Activated T-cell treated with anti-CD3 and anti-CD28 coated beads for 1 hour (primary cell): ENCODE results near the gene LBHD1.
"Not testable (repeated sequence)": the region's sequence is repeated elsewhere in the genome, so short reads cannot be mapped to it uniquely, and the experiment has no call there.

Experiments used
- DNase-seq: peaks from one replicate; pipeline ENCODE4 v3.0.0-alpha.2; 2020; ENCODE audit warnings: low read depth

LBHD1 gene

DNA sequence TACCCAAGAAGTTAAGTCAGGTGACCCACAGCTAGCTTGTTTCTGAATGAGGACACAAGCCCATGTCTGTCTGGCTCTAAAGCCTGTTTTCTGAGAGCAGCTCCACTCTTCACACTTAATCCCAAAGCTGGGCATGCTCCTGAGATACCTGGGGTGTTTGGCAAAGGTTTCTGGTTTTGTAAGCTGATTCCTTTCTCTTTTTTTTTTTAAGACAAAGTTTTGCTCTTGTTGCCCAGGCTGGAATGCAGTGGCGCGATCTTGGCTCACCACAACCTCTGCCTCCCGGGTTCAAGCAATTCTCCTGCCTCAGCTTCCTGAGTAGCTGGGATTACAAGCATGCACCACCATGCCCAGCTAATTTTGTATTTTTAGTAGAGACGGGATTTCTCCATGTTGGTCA lies 21.6 kb upstream of the LBHD1 start:
- not testable (repeated sequence) for DNase-seq

DNA sequence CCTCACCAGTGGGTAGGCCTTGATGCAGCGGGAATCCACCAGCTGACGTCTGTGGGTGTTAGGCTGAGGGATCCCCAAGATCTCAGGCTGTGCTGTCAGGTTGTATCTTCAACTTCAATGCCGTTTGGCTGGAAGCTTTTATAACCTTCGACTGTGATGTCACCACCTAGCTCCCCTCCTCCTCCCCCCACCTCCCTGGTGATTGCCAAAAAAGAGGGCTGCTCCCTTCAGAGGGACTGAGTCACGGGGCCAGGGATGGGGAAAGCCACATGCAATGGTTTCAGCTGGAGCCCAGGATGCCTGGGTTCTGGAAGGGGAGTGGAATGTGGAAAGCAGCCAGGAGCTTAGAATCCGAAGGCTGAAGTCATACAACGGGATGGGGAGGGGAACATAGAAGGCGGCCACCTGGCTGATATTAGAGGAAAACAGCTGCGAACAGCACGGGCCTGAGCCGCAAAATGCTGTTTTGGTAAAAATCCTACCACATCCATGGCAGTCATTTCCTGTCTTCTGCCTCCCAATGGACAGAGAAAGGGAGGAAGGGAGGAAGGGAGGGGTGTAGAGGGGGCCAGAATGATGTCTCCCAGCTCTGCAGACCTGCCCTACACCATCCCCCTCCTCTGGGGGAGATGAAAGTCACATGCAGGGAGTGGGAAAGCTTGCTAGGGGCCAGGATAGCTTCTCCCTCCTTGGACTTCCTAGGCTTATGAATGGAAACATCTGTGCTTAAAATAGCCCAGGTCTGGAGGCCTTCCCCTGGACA lies 17.5 kb upstream of the LBHD1 start, which contains the start of gene LRRN4CL:
LRRN4CL (minus strand) TSS at position 110 of the 763 bp plus-strand sequence. CDS start 1,022 bp downstream, outside the sequence.
- no peak for DNase-seq

DNA sequence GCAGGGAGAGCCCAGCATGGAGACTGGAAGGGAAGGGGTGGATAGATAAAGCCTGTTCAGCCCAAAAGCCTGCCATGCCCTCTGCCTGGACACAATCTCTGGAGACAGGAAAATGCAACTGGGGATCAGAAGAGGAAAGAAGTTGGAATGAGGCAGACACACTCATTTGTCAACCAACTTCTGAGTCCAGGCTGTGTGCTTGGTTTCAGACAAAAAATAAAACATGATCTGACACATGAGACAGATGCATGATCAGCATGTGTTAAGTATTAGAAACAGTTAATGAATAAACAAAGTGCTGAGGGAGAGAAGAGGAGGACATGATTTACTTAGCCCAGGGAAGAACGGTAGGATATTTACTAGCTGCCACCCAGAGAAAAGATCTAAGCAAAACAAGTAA lies 16.4 kb upstream of the LBHD1 start:
- DNase-seq, result no peak

DNA sequence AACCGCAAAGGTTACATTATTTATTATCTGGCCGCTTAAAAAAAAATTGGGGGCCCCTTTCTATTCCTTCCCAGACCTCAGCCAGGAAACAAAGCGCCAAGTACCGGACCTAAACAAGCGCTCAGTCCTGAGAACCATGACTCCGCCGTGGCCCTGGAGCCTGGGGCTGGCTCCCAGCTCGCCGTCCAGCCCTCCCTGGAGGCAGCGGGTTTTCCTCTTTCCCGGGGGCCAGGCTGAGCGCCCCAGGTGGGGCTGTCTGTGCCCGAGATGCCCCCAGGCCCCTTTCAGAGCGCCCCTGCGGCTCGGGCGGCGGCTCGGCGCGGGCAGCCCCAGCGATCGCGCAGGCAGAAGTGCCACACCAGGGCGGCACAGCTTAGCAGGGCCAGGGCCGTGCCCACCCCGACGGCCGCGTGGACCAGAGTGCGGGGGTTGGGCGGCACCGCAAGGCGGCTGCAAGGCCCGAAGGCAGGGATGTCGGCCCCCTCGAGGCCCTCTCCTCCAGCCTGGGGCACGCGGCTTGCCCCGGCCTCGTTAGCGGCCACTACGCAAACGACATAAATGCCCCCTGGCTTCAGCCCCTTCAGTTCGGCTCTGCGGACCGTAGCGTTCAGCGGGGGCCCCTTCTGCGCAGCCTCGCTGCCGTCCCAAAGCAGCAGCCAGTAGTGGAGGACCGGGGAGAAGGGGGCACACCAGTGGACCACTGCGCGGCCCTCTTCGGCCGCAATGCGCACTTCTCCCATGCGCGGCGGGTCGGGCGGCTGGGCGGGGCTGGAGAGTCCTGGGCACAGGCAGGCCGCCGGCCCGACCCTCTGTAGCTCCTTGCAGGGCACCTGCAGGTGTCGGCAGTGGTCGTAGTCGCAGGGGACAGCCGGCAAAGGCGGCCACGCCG lies 15.7 kb upstream of the LBHD1 start:
- DNase-seq, result no peak

DNA sequence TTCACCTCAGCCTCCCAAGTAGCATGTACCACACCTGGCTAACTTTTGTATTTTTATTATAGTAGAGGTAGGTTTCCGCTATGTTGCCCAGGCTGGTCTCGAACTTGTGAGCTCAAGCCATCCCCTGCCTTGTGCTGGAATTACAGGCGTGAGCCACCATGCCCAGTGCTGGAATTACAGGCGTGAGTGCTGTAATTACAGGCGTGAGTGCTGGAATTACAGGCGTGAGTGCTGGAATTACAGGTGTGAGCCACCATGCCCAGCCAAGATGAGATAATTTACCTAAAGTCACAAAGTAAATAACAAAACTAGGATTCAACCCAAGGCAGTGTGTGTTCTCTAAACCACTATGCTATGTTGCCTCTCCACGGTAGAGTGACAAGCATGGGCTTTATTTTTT lies 10.5 kb upstream of the LBHD1 start:
- DNase-seq, result no peak

DNA sequence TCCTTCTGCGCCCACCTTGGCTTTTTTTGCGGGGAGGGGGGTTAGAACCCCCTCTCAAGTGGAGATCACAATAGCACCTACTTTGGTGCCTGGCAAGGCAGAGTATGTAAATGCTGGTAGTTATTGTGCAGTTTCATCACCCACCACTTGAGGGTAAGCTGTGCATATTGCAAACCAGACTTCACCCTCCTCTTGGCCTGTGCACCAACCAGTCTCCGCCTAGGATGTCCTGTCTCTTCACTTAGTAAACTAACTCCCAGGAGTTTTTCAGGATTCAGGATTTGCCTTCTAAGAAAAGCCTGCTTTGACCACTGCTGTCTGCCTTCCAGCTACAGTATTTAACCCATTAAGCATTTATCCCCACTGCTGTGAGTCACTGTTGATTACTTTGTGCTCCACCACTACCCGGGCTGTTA lies 8.8 kb upstream of the LBHD1 start:
- DNase-seq, result peak; percentile 14

DNA sequence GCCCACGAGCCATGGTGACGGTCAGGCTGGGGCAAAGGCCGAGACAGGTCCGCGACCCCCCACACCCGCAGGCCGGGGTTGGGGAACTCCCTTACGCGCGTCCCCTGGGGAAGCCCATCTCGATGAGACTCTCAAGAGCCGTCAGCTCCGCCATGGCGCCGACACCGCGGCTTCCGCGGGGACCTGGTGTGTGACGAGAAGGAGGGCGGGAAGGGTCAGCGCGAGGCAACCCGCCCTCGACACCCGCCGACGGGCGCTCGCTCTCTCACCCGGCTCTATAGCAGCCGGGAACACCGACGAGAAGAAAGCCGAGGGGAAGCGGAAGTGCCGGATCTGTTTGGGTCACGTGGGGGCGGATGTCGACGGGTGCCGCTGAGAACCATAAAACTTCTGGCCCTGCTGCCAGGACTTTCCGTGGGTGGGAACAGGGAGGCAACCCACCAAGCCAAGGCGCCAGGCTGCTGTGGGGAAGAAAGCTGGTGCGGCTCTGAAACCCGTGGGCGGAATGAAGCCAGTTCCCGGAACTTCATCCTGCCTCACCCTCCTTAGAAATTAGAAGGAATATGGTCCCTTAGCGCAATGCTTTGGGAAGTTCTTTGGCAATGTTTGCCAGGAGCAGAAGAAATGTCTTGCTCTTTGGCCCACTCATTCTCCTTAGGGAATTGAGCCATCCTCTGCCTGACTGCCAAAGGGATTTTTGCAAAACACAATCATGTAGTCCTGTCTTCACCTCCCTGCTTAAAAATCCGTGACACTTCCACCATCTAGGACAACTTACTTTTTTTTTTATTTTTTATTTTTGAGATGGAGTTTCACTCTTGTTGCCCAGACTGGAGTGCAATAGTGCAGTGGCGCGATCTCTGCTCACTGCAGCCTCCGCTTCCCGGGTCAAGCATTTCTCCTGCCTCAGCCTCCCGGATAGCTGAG lies 7.0 kb upstream of the LBHD1 start, which contains the start of gene UBXN1:
UBXN1 (minus strand) TSS at position 304 of the 927 bp plus-strand sequence; CDS start at position 154, 150 bp downstream.
- peak; percentile 73 for DNase-seq

DNA sequence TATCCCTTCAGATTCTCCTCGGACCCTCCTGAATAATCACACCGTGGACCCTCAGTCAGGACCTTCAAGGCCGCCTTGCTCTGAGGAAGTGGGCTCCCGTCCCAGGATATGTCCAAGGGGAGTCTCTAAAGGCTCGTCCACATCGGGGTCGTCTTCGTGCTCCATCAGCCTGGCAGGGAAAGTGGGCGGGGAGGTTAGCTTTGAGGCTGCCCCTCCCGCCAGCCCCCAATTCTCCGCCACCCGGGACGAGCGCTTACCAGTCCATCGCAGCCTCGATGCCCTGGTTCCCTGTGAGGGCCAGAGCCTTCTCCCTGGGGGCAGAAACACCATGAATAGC lies 6.3 kb upstream of the LBHD1 start:
- no peak for DNase-seq

DNA sequence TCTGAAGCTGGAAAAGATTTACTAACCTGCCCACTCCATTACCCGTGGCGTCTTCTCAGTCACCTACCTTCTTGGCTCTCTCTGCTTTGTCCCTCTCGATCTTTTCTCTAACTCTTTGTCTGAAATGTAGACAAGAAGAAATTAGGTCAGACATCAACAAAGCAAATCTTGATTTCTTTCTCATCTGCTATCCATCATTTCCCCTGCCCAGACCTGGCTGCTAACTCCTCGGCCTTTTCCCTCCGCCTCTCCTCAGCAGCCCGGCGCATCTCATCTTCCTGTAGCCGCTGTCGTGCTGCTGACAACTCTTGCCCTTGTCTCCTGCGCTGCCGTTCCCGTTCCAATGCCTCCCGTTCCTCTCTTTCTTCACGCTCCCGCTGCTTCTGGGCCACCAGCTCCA lies 5.6 kb upstream of the LBHD1 start:
- DNase-seq, result no peak

DNA sequence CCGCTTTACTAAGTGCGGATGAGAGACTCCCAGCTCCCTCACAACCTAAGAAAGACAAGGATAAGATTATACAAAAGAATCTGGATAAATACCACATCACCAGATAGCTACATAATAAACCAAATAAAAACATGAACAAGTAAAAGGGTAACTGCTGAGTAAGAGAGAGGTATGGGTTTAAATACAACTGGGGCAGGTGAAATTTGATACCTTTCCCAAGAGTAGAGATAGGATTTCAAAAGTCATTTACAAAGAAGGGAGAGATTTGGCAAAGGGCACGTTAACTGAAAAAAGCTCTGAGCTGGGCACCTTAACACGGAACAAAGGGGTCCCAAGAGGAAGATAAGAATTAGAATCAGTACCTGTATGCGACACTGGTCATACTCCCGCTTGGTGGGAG lies 5.1 kb upstream of the LBHD1 start:
- no peak for DNase-seq

DNA sequence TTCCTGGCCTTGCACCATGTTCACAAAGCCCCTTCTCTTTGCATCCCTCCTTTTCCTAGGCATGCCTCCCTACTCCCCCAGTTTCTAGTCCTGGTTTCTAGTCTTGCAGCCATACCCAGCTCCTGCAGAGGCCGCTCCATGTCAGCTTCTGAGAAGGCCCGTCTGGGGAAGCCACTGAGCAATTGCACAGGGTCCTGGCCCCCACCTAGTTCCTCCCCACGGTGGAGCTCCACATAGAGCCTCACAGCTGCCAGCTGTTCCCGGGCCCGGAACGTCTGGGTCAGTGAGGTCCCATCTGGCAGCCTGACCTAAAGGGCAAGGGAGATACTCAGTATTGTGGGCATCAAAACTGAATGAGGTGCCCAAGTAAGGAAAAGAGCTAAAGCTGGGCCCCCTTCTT lies 4.6 kb upstream of the LBHD1 start:
- no peak for DNase-seq

DNA sequence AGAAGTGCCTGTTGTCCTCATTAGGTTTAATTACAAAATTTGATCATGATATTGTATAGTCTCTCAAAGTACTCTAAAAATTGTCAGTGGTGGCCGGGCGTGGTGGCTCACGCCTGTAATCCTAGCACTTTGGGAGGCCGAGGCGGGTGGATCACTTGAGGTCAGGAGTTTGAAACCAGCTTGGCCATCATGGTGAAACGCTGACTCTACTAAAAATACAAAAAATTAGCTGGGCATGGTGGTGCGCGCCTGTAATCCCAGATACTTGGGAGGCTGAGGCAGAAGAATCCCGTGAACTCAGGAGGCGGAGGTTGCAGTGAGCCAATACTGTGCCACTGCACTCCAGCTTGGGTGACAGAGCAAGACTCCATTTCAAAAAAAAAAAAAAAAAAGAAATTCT lies 3.3 kb upstream of the LBHD1 start:
- not testable (repeated sequence) for DNase-seq

DNA sequence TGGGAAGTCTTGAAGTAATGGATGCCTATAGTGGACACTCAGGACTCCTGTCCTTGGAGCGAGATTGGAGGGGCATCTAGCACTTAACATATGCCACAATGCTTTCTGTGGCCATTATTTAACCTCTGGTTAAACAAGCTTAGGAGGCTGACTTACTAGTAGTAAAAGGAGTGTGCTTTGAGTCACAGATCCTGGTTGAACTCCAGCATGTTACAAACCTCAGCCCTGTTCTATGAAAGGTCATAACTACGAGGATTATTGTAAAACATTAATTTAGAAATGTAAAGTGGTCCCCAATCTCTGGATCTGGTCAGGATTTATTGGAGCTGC lies 1.1 kb upstream of the LBHD1 start:
- DNase-seq, result no peak

DNA sequence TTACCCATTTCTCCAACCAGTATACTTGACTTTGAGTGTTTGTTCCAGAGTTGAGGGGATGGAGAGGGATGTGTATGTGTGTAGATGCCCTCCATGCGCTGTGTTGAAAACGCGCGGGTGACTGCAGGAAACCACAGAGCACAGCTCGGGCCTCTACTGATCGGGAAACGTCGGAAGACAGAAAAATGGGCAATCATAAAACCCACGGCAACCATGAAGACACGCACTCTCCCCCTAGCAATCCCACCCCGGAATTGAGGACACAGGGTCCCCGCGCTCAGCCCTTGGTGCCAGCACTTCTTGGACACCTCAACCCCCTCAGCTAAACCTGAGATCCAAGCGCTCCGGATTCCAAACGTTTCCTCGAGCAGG lies 845 bp downstream of the LBHD1 start:
- no peak for DNase-seq

DNA sequence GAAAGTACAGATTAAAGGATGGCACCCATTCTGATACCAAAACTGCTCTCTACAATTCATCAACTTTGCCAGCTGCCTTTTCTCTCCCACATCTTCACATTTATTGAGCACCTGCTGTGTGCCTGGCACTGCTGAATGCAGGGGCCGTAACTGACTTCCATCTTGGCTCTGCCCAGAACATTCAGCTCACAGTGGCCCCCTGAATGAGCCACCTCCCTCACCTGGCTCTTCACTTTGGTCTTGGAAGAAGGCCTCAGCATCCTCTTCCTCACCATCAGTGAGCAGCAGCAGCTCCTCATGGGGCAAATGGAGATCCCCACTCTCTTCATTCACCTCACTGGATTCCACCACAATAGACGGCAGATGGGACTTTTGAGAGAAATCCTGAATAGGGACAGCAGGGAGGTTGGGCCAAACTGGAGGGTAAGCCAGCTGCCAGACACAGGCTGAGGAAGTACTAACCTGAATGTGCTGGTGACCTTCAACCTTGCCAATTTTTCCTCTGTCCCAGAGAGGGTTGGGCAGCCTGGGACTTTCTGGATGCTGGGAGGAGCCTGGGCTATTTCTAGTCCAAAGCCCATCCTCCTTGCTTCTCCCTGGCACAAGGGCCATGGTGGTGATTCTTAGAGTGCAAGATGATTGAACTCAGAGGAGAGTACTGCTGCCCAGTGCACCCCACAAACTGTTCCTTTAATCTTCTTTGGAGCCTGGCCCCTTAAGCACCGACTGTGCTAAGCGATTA lies 2.5 kb downstream of the LBHD1 start:
- no peak for DNase-seq

DNA sequence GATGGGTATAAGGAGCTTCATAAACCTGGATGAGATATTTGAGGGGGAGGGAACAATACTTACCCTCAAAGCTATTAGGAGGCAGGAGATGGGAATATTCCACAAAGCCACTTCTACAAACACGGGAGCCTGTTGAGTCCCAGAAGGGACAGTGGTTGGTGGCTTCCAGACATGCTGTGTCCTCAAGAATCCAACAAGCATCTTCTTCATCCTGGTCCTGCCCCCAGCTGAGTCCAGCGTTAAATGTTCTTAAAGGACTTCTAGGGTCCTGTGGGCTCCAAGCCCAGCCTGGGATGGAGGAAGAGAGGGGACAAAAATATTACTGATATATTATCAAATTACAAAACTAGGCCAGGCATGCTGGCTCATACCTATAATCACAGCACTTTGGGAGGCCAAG lies 4.6 kb downstream of the LBHD1 start:
- no peak for DNase-seq

DNA sequence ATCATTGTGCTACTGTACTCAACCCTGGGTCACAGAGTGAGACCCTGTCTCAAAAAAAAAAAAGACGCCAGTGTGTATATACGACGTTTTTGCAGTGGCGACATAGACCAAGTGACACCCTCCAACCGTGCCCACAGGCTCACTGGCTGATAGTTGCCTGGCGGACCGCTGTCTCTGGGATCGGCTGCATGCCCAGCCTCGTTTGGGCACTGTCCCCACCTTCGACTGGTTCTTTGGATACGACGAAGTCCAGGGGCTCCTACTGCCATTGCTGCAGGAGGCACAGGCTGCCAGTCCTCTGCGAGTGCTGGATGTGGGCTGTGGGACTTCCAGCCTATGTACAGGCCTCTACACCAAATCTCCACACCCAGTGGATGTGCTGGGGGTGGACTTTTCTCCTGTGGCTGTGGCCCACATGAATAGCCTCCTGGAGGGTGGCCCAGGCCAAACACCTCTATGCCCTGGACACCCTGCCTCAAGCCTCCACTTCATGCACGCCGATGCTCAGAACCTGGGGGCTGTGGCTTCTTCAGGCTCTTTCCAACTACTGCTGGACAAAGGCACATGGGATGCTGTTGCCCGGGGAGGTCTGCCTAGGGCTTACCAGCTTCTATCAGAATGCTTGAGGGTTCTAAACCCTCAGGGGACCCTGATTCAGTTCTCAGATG lies 5.7 kb downstream of the LBHD1 start:
- DNase-seq, result no peak

DNA sequence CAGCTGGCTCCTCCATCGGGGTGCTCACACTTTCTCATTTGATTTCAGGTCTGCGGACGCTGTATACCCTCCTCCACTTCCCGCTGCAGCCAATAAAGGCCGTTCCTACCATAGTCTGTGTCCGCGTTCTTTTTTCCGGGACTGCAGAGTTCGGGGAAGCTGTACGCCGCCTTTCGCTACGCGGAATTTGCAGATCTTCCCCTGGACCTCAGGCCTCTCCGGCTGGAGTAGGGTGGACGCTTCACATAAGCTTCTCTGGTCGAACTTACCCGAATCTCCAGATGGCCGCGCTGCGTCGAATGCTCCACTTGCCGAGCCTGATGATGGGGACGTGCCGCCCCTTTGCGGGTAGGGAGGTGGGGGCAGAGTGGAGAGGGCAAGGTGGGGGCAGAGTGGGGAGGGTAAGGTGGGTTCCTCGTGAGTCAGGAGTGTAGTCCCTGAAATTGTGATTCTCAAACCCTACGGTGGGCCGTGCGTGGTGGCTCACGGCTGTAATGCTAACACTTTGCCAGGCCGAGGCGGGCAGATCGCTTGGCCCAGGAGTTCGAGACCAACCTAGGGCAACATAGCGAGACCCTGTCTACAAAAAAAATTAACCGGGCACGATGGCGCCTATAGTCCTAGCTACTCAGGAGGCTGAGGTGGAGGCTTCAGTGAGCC lies 6.3 kb downstream of the LBHD1 start:
- DNase-seq, result peak; percentile 51

DNA sequence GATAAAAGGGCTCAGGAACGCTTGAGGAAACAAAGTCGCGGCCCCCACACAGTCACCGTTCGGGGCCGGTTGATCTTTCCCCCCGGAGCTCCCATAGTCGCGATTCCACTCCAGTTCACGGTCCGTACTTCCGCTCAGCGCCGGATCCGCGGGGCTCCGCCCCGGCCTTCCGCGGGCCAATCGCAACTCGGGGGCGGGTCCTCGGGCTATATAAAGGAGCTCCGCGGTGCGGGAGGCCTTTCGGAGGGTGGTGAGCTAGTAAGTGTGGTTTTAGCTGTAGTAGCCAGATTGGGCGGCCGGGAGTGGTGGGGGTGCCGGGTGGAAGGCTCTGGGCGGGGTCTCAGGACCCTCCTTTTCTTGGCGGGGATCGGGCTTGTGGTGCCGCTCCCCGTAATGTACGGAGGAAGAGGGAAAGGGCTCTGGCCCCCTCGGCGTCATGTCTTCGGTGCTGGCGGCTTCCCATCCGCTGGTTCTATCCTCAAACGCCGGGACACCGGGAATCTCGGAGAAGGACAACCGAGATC lies 6.9 kb downstream of the LBHD1 start, which contains the start of the genes C11orf98 and CSKMT:
C11orf98 (minus strand) TSS at position 136 of the 524 bp plus-strand sequence; CDS start at position 95, 41 bp downstream.
CSKMT (plus strand) TSS at position 238 of the 524 bp plus-strand sequence. CDS start 568 bp downstream, outside the sequence.
- DNase-seq, result peak; percentile 94
